ENCODE measurements around the gene RPL31.

DNA sequence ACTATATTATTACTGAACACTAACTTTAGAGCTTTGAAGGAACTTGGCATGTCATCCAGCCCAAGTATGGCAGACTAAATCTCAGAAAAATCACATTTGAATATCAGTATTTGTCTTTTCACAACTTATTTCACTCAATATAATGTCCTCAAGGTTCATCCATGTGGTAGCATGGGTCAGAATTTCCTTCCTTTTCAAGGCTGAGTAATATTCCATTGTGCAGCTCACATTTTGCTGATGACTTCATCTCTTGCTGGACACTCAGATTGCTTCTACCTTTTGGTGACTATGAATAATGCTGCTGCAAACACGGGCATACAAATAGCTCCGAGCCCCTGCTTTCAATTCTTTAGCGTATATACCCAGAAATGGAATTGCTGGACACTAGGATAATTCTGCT is 46.7 kb downstream of the RPL31 start:
- TF ChIP-seq, protein P1, sequence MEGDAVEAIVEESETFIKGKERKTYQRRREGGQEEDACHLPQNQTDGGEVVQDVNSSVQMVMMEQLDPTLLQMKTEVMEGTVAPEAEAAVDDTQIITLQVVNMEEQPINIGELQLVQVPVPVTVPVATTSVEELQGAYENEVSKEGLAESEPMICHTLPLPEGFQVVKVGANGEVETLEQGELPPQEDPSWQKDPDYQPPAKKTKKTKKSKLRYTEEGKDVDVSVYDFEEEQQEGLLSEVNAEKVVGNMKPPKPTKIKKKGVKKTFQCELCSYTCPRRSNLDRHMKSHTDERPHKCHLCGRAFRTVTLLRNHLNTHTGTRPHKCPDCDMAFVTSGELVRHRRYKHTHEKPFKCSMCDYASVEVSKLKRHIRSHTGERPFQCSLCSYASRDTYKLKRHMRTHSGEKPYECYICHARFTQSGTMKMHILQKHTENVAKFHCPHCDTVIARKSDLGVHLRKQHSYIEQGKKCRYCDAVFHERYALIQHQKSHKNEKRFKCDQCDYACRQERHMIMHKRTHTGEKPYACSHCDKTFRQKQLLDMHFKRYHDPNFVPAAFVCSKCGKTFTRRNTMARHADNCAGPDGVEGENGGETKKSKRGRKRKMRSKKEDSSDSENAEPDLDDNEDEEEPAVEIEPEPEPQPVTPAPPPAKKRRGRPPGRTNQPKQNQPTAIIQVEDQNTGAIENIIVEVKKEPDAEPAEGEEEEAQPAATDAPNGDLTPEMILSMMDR (conservative IDR thresholded peaks at IDR 0.05): no peak
- TF ChIP-seq ZFX (IDR thresholded peaks at IDR 0.05): no peak

Data from C4-2B (cell line).